ENCODE measurements around the gene ZC3H12D.

DNA sequence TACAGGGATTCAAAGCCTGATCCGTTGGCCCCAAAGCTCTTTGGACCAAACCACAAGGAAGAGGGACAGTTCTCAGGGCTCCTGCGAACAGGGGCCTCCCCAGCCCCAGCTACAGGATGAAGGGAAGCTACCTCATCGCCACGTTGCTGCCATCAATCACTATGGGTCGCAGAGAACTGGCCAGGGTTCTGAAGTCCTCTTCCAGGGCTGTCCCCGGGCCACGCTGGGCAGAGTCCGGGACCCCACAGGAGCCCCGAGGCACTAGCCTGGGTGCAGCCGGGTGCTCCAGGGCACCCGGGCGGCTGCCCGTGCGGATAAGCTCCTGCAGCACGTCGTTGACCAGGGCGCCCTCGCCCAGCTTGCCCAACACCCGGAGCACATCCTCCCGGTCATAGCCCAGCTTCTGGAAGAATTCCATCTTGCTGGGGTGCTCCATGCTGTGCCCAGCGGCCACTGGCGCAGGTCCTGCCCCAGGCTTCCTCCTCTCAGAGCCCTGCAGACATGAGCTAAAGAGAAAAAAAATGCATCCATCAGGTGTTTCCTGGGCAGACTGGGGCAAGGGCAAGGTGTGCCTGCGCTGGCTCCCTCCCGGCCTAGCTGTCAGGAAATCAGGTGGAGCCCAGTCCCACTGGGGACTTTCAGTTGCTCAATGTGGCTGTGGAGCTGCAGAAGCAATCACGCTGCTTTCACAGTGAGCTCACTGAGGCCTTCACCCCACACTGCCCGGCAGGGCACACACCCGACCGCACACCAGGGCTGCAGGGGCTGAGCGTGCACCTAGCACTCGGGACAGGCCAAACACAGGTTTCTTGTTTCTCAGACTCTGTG, 10.5 kb downstream of the ZC3H12D start:
- TF ChIP-seq, protein P1, sequence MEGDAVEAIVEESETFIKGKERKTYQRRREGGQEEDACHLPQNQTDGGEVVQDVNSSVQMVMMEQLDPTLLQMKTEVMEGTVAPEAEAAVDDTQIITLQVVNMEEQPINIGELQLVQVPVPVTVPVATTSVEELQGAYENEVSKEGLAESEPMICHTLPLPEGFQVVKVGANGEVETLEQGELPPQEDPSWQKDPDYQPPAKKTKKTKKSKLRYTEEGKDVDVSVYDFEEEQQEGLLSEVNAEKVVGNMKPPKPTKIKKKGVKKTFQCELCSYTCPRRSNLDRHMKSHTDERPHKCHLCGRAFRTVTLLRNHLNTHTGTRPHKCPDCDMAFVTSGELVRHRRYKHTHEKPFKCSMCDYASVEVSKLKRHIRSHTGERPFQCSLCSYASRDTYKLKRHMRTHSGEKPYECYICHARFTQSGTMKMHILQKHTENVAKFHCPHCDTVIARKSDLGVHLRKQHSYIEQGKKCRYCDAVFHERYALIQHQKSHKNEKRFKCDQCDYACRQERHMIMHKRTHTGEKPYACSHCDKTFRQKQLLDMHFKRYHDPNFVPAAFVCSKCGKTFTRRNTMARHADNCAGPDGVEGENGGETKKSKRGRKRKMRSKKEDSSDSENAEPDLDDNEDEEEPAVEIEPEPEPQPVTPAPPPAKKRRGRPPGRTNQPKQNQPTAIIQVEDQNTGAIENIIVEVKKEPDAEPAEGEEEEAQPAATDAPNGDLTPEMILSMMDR (IDR thresholded peaks at IDR 0.05; ENCODE audit: extremely low read depth in 1 of 2, insufficient read depth in 1 of 2, low read depth in 1 of 2, low read length in 2 of 2): no peak
- TF ChIP-seq, protein P2, sequence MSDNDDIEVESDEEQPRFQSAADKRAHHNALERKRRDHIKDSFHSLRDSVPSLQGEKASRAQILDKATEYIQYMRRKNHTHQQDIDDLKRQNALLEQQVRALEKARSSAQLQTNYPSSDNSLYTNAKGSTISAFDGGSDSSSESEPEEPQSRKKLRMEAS (IDR thresholded peaks at IDR 0.05; ENCODE audit: insufficient read depth, insufficient read length): no peak
- TF ChIP-seq POLR2A (IDR thresholded peaks at IDR 0.05; ENCODE audit: low read depth, low read length): no peak
- TF ChIP-seq POLR2AphosphoS5 (IDR thresholded peaks at IDR 0.05; ENCODE audit: insufficient read depth, low read depth, low read length): no peak
- TF ChIP-seq EZH2 (IDR thresholded peaks at IDR 0.05; ENCODE audit: borderline replicate concordance, low read depth, low read length, severe bottlenecking): no peak

Data from endothelial cell of umbilical vein (primary cell).